NCI-H1930 (cell line): ENCODE results near the gene GINS2.

Experiments
- DNase-seq, 2 experiments: peaks; one replicate each; lab custom pipeline; 2025; lab: John Stamatoyannopoulos, UW

GINS2 gene

DNA sequence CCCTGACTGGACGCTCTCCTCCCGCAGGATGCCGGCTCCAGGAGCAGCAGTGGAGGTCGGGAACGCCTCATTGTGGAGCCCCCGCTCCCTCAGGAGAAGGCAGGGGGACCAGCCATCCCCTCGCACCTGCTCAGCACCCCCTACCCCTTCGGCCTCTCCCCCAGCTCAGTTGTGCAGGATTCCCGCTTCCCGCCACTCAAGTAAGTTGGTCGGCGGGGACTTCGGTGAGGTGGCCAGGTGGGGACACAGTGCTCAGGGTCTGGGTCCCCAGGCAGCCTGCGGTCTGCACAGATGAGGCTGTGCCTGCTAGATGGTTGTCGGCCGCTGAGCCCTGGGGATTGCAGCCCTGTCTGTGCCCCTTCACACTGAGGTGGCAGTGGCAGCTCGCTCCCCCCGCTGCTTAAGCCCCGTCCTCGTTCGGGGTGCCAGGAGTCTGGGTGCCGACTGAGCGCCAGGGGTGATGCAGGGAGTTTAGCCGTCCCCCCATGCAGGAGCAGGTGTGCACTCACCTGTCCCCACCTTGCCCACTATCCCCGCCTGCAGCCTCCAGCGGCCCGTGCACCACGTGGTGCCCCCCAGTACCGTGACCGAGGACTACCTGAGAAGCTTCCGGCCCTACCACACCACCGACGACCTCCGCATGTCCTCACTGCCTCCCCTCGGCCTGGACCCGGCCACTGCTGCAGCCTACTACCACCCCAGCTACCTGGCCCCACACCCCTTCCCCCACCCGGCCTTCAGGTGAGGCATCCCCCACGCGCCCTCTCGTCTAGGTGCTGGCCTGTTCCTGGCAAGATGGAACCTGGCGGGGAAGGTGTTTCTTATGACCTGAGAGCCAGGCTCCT, 34.3 kb downstream of the GINS2 start:
- DNase-seq = no peak

DNA sequence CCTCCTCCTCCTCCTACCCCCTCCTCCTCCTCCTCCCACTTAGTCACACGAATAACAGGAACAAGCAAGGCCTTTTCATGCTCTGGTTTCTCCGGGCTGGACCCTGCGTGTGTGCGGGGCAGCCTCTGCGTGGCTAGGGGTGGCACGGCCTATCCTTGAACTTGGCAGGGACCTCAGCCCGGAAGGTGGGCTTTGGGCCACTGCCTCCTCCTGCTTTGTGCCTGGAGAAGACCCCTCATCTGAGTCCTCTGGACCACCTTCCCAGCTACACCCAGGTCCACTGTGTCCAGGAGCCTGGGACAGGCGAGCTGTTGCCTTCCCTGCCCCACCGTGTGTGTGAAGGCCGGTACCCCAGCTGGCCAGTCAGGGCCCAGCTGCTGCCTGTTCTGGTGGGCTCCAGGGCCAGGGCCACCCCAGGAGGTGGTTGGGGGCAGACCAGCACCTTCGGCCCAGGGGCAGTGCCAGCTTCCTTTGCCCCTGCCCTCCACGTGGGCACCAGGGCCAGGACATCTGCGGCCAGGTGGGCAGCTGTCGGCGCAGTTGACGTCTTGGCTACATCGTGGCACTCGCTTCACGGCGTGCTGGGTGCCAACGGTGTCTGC, 35.4 kb downstream of the GINS2 start:
- DNase-seq = no peak

DNA sequence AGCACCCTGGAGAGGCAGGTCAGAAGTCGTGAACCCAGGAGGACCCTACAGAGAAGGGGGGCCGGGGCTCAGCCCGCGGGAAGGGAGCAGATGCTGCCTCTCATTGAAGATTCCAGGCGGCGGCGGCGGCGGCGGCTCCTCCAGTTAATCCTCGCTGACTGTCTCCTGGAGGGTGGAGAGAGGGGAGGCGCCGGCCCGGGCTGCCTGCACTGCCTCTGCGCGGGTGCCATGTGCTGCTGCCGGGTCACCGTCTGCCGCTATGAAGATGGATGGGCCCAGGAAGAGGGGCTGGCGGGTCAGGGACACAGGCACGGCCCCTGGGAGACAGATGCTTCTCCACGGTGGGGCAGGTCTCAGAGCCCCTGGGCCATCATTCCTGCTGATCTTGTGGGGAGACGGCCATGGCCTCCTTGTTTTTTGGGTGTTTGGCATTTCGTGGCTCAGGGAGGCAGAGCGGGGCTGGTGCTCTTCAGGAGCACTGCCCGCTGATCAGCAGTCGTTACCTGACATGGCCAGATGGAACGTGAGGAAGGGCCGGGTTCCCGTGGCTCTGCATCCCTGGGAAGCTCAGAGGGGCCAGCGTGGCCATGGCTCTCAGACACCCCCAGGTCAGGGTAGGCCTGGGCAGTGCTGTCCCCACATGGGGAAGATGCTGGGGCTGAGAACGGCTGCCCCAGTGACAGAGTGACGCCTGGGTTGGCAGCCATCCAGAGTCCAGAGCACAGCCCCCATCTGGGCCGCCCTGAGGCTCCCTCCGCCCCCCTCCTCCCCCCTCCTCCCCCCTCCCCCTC, 36.1 kb downstream of the GINS2 start:
- DNase-seq = peak; percentile 18 to 27

DNA sequence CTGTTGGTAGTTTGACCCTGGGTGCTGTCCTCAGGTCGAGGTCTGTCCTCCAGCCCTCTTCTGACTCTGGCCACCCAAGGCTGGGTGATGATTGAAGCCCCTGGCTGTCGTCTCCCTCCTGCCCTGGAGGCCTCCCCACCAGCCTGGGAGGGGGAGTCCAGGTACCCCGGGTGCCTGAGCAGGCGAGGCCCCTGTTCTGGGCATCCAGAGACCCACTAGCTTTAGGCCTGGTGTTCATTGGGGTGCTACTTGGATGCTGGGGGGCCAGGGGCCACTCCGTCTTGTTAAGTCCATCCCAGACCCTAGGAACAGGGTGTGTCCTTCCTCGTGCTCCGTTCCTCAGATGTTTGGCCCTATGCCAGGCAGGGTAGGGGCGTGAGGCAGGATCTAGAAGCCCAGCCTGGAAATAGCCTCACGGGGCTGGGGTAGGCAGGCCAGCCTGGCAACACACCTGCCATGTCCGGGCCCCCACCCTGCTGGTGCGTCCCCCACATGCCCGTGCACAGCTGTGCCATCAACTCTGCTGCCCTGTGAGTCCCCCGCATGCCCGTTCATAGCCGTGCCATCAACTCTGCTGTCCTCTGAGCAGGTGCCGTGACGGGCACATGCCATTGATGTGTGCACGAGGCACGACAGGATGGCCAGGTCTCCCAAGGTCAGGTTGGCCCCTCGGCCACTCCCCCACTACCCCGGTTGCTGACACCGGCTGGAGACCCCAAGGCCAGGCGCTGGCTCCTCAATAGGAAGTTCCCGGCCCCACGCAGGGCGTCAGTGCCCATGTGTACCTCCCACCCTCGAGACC, 36.9 kb downstream of the GINS2 start:
- no peak for DNase-seq

DNA sequence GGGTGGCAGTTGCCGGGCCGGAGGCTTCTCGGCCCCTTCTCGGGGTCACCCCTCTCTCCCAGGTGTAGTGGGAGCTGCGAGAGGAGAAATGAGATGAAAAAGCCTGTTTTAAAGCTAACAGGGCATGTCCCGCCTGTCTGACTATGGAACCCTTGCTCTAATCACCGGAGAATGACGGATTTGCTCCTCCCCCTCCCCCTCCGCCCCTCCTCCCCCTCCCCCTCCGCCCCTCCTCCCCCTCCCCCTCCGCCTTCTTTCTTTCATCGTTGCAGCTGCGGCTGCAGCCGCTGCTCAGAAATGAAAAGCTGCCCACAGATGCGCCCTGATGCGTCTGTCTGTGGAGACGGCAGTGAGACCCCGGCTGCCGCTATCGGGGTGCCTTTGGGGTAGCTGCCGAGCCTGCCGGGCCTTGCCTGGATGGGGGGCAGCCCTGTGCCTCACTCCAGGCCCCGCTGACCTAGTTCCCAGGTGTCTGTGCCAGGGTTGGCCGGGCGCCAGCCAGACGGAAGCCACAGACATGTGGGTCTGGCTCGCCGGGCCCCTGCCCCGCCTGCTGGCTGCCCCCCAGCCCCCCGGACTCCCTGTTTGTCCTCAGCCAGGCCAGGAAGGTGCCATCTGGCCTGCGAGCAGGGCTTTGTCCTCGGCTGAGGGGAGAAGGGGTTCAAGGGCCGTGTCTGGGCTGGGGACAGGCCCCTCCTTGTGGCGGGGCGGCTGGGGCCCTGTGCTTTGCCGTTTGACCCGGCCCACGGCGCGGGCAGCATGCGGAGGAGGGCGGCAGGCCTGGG, 37.7 kb downstream of the GINS2 start:
- no peak for DNase-seq

DNA sequence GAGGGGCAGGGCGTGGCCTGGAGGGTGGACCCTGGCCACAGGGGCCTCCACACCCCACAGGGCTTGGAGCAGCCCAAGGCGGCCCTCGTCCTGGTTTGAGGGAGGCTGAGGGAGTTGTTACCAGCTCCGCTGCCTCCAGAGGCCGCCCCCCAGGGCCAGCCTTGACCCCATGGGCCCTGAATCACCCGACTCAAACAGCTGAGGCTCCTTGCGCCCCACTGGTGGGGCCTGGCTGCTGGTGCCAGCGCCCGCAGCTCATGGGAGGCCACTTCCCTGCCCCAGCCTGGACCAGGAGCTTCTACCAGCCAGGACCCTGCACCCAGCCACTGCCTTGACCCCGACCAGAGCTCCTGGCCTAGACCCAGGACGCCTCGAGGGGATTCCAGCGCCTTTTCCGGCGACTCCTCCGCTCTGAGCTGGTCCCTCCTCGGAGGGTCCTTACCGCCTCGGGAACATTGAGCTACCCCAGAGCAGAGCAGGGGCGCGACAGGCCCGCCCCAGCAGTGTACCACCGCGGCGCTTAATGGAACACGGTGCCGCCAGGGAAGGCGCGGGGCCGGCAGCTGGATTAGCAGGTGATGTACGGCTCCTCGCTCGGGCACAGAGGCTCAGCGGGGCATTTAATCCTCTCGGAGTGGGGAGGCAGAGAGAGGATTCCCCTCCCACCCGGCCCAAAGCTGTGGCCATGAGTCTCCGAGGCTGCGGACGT, 38.5 kb downstream of the GINS2 start:
- no peak for DNase-seq

DNA sequence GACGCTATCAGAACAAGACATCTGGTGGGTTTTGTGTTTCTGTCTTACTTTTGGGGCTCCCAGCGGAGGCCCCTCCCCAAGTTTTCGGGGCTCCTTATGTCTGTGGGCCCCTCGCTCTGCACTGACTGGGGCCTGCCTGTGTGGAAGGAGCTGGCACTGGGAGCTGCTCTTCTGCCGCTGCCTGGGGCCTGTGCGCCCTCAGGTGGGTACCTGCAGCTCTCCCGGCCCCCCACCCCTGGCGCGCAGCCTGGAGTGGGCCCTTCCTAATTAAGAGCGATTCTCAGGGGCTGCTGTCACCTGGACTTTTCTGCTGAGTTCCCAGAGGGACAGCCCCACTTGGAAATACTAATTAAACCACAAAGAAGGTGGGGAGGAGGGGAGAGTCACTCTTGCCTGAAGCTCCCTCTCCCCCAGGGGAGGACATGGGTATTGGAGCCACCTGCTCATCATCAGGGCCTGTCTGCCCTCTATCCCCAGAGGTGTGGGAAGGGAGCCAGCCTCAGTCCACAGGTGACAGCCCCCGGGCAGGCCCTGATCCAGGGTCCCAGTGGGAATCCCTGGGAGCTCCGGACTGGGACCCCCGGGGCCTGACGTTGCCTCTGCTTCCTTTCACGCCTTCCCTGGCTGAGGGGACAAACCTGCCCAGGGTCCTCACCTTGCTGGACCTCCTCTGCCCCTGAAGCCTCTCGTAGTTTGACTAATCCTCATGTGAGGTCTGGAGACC, 39.2 kb downstream of the GINS2 start:
- DNase-seq = no peak

DNA sequence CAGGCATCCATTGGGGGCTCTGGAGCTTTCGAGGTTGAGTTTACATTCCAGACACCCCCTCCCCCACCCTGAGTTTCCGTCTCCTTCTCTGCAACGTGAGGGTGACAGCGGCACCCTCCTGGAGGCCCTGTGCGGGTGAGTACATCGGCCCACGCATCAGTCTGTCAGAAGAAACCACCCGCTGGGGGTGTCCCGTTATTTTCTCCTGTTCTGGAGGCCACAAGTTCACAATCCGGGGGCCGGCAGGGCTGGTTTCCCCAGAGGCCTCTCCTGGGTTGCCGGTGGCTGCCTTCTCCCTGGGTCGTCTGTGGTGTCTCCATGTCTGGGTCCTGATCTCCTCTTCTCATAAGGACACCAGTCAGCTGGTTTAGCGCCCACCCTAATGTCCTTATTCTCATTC, 39.9 kb downstream of the GINS2 start:
- DNase-seq = no peak

DNA sequence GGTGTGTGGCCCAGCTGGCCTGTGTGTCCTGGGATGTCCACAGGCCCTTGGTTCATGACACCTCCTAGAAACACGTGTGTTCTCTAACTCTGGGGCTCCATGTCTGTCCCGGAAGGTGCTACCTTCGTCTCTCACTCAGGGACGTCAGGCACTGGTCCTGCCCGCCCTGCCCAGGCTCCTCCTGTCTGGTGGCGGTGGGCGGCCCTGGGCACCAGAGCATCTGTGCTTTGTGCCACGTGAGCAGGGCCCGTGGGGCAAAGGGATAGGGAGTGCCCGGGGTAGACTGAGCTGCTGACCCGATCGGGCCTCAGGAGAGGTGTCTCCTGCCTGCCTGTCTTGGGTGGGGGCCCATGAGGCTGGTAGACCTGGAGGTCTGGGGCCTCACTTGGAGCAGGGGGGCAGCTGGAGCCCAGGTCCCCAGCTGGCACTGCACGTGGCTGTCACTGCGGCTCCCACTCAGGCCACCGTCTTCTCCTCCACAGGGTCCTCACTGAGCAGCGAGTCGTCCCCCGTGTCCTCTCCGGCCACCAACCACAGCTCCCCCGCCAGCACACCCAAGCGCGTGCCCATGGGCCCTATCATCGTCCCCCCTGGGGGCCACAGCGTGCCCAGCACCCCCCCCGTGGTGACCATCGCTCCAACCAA, 40.6 kb downstream of the GINS2 start:
- DNase-seq = no peak

DNA sequence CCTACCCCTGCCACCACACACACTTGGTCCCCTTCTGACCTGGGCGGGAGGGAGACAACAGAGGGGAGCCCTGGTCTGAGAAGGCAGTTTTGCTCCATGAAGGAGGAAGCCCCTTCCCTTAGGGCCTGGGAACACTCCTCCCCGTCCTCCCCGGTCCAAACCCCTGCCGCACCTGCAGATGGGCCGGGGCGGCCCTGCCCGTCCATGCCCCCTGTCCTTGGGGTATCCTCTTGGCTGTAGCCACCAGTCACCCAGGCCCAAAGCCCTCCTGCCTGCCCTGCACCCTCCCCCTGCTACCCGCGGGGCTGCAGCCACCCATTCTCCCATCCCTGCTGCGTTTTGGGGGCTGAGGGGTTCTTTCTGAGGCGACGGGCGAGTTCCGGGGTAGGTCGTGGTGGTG, 41.8 kb downstream of the GINS2 start:
- DNase-seq = no peak

DNA sequence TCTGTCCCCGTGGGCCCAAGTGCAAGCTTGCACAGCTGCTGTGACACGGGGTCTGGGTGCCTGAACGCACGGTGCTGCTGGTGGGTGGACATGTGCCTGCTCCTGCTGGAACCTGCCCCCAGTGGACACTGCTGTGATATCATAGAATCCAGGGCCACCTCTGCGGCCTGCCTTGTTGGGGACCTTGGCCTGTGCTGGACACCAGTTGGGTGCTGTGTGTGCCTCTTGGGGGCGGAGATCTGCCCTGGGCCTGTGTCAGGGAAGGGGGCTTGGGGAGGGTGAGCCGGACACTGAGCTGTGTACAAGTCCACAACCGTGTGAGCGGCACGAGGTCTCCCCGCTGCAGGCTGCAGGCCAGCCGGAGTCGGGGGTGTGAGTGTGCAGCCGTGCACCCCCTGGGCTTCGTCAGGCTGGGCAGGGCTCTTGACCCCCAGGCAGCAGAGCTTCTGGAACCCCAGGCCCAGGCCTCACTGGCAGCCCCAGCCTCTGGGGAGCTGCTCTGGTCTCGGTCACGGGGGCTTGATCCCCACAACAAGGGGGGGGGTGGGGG, 42.3 kb downstream of the GINS2 start:
- no peak for DNase-seq

DNA sequence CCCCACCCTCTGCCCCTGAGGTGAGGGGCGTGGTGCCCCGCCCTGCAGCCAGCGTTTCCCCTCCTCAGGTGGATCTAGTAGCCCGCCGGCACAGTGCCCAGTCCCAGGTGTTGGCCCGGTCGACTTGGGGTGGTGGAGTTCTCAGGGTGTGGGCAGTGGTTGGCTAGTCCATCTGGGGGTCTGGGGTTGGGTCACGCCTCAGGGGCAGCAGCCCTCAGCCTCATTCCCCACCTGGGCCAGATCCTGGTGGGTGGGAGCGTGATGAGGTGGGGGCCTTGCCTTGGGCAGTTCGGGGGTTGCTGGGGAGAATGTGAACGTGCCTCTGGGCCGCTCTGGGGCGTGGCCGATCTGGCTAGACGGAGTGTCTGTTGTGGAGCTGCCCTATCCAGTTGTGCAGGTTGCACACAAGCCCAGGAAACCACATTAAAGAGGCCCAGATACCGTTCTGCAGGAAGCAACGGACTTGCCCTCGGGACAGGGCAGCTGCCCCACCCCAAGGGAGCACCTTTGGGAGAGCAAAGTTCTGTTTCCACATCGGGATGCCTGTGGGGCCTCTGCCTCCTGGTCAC, 43.6 kb downstream of the GINS2 start:
- DNase-seq = no peak

DNA sequence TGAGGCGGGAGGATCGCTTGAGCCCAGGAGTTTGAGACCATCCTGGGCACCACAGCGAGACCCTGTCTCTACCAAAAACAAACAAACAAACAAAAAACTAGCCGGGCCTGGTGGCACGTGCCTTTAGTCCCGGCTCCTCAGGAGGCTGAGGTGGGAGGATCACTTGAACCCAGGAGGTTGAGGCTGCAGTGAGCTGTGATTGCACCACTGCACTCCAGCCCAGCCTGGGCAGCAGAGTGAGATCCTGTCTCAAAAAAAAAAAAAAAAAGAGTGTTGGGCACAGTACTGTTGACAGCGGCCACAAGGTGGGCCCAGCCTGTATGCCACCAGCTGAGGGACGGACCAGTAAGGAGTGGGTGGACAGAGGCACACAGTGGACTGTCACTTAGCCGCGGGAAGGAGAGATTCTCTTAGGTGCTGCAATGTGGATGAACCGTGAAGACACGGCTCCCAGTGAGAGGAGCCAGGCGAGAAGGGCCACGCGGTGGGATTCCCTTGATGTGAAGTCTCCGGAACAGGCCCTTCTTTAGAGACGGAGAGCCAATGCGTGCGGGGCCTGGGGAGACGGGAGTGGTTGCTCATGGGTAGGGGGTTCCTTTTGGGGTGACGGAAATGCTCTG, 44.6 kb downstream of the GINS2 start:
- DNase-seq = no peak

DNA sequence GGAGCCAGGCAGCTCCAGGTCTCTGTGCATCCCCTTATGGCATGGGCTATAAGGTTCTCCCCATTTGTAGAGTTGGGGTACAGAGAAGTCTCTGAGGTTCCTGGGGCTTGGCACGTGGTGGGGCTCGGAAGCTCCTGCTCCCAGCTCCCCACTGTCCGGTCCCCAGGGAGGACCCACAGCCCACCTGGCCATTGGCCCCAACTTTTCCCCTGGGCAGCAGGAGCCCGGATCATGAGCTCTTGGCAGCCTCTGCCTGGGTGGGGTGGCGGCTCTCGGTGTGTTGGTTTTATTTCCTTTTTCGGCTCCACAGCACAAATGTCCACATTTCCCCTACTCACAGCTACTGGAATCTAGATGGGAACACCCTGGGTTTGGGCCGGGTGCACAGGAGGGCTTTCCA, 45.1 kb downstream of the GINS2 start:
- no peak for DNase-seq

DNA sequence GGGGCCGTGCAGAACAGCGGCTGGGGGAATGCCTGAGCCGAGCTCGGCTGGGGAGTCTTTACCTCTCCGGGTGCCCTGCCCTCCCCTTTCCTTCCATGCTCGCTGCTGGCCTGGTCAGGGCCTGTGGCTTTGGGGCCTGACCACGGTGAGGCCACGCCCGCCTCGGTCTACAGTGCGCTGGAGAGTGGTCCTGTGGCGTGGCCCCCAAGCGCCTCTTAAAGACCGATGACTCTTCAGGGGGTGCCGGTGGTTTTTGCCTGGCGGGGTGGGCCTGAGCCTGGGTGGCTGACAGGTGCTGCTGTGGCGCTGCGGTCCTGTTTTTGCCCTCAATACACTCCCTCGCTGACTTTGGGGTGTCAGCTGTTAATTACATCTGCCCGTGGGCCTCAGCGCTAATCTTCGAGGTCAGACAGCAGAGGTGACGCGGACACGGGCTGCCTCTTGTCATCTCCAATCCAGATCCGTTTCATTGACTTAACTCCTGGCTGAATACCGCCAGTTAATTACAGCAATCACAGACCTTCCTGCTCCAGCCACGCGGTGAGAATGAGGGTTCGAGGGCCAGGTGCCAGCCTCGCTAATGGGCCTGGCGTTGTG, 45.9 kb downstream of the GINS2 start:
- no peak for DNase-seq

DNA sequence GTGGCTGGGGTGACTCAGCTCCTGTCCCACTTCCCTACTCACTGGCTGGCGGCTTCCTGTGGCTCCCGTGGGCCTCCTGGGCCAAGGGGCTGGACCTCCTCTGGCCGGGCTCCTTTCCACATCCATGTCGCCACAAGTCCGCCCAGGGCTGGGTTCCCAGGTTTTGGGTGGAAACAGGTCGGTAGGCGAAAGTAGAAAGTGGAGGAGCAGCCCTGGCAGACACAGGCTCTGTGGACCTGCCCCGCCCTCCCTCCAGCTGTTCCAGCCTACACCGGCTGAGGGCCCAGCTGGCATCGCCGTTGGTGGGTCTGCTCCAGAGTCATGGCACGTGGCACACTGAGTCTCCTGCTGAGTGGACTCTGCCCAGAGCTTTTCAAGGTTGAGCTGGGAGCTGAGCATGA, 47.0 kb downstream of the GINS2 start:
- DNase-seq = no peak

DNA sequence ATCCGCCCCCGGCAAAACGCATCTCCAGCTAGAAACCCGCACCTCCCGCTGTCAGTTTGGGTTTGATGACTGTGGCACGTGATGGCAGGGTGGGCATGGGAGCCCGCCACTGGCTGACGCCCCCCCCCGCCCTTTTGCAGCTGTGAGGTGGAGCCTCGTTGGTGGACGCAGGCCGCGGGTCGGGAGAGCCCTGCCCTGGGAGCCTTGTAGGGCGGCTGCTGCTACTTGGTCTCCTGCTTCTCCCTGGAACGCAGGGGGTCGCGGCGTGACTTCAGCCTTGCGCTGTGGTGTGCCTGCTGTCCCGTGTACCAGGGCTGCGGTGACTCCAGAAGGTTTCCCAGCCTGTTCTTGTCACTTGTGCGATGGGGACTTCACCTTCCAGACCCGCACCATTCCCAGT, 47.4 kb downstream of the GINS2 start:
- DNase-seq = no peak

DNA sequence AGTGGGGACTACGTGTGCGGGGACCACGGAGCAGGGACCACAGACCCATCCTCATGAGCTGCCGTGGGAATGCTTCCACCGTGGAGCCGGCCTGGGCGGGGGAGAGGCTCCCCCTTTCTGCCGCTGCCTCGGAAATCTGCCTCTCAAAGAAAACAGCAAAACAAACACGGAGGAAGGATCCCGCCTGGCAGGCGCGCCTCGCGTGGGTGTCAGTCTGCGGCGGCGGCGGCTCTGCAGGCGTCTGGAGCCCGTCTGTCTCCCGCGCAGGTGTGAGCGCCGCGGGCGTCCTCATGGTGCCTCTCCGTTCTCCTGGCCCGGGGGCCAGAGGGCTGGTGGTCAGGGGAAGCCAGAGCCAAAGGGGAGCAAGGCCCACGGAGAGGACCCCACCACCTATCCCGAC, 48.2 kb downstream of the GINS2 start:
- DNase-seq = no peak
